Effector memory CD4-positive, alpha-beta T cell (primary cell): ENCODE measurements around the gene EPN2.
A peak's percentile ranks its signal among the peaks of the same experiment; 100 is the strongest.

Experiments used
- DNase-seq, 3 donors: peaks; one replicate each; pipeline ENCODE4 v3.0.0-alpha.2; 2020
- H3K27ac ChIP-seq: 2 replicates; pipeline ENCODE4 v1.7.0; 2013; ENCODE audit warnings: mild to moderate bottlenecking, low read length, moderate library complexity; ENCODE audit not compliant: insufficient read depth, poor library complexity, severe bottlenecking
- H3K27me3 ChIP-seq: replicated peaks from 2 replicates; pipeline ENCODE4 v1.7.0; 2013; ENCODE audit warnings: mild to moderate bottlenecking, low read length; ENCODE audit not compliant: insufficient read depth, control insufficient read depth, poor library complexity, severe bottlenecking
- H3K36me3 ChIP-seq: 2 replicates; pipeline ENCODE4 v1.7.0; 2013; ENCODE audit warnings: mild to moderate bottlenecking, low read length, moderate library complexity; ENCODE audit not compliant: control insufficient read depth, insufficient read depth
- H3K4me1 ChIP-seq: 2 replicates; pipeline ENCODE4 v1.7.0; 2013; ENCODE audit warnings: low read length, mild to moderate bottlenecking; ENCODE audit not compliant: control insufficient read depth, insufficient read depth, poor library complexity, severe bottlenecking
- H3K4me3 ChIP-seq: 2 replicates; pipeline ENCODE4 v1.7.0; 2013; ENCODE audit warnings: low read length, low read depth, mild to moderate bottlenecking; ENCODE audit not compliant: insufficient read depth, poor library complexity, severe bottlenecking
- H3K9me3 ChIP-seq: 2 replicates; pipeline ENCODE4 v1.7.0; 2013; ENCODE audit warnings: mild to moderate bottlenecking, low read length, moderate library complexity; ENCODE audit not compliant: control insufficient read depth

EPN2 gene

GRCh38 chr17:19301274-19301951 is 64.2 kb downstream of the EPN2 start:
- Histone ChIP-seq H3K27me3 (no peaks in the 10 kb centered on the region), H3K4me3 (no peak overlapping the region), H3K27ac (no peak overlapping the region), H3K36me3 (no peaks in the 10 kb centered on the region), H3K4me1 (peaks cover 12% of the 10 kb centered on the region), H3K9me3 (no peaks in the 10 kb centered on the region)
- DNase-seq, result no peak

DNA sequence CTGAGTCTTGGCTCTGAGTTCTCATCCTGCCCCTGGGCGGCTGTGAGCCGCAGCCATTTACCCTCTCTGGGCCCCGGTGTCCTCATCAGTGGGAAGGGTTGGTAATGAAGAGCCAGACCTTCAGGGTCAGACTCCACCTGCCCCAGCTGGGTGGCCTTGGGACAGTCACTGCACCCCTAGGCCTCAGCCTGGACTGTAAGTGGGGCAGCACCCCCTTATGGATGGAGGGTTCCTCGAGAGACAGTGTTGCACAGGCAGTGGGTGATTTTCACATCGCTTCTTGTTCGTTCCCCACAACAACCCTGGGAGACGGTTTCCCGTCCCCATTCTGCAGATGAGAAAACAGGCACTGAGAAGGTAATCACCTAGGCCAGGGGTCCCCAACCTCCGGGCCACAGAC is 64.8 kb downstream of the EPN2 start:
- no peak overlapping the region for H3K27ac ChIP-seq
- no peaks in the 10 kb centered on the region for H3K36me3 ChIP-seq
- no peak overlapping the region for H3K4me3 ChIP-seq
- peaks cover 18% of the 10 kb centered on the region for H3K4me1 ChIP-seq
- no peaks in the 10 kb centered on the region for H3K27me3 ChIP-seq
- no peak for DNase-seq
- H3K9me3 ChIP-seq, result no peaks in the 10 kb centered on the region

DNA sequence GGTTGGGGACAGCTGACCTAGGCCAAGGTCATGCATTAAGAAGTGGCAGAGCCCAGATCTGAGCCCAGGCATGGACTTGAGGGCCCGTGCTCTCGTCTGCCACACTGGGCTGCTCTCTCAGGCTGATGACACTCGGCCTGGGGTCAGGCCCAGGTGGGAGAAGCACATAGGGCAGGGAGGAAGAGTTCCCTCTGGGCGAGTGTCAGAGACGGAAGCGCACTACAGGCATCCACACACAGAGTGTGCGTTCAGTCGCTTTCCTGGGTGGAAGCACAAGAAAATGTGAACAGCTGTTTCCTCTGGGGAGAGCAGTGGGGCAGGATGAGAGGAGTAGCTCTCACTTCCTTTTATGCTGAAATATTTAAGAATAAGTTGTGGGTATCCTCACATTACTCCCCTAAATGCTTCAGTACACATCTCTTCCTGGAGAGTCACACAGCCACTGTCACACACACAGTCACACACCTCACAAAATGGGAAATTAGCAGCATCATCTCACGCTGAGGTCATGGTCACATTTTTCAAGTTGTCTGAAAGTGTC is 65.7 kb downstream of the EPN2 start:
- H3K4me3 ChIP-seq, result no peak overlapping the region
- peaks cover 18% of the 10 kb centered on the region for H3K4me1 ChIP-seq
- H3K27ac ChIP-seq, result no peak overlapping the region
- H3K27me3 ChIP-seq, result no peaks in the 10 kb centered on the region
- H3K9me3 ChIP-seq, result no peaks in the 10 kb centered on the region
- no peaks in the 10 kb centered on the region for H3K36me3 ChIP-seq
- DNase-seq, result no peak

GRCh38 chr17:19303367-19303776 is 66.2 kb downstream of the EPN2 start:
- no peak for DNase-seq
- H3K4me3 ChIP-seq, result no peak overlapping the region
- H3K4me1 ChIP-seq, result peaks cover 18% of the 10 kb centered on the region
- no peak overlapping the region for H3K27ac ChIP-seq
- no peaks in the 10 kb centered on the region for H3K9me3 ChIP-seq
- H3K27me3 ChIP-seq, result no peaks in the 10 kb centered on the region
- no peaks in the 10 kb centered on the region for H3K36me3 ChIP-seq

DNA sequence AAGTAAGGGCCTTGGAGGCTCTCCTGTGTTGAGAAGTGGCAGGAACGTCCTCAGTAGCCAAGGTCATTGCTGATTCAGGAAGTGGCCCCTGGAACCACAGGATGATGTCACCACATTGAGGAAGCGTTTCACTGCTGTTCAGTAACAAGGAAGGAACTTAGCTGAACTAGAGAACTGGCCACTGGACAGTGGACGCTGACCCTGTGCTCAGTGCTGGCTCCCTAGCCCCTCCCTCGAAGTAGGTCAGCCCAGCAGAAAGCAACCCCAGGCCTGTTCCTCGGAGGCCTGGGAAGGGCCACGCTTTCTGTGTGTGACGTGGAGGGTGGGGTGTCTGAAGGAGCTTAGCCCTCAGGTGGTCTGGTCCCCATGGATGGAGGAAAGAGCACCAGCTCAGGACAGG is 67.0 kb downstream of the EPN2 start:
- no peak for DNase-seq
- no peak overlapping the region for H3K27ac ChIP-seq
- no peaks in the 10 kb centered on the region for H3K9me3 ChIP-seq

DNA sequence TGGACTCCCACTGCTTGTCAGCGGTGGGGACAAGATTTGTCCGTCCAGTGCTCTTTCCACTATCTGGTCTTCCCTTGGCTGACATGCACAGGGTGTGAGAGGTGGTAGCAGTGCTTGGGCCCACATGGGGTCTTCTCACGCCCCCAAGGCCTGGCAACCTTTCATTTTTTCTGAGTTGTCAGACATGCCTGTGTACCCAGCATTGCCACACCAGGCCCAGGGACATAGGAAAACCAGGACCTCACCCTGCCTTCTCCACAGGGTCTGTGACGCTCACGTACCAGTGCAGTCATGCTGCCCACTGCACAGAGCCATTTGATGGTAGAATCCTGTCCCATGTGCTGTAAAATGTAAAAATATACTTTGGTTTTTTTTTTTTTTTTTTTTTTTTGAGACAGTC is 67.6 kb downstream of the EPN2 start:
- H3K9me3 ChIP-seq, result no peaks in the 10 kb centered on the region
- H3K27ac ChIP-seq, result no peak overlapping the region
- DNase-seq, result no peak
- no peaks in the 10 kb centered on the region for H3K36me3 ChIP-seq
- H3K4me1 ChIP-seq, result peaks cover 18% of the 10 kb centered on the region
- no peaks in the 10 kb centered on the region for H3K27me3 ChIP-seq
- H3K4me3 ChIP-seq, result no peak overlapping the region

More for the DNA sequence above, 67.0 kb downstream of the EPN2 start:
- Histone ChIP-seq H3K4me1 (peaks cover 18% of the 10 kb centered on the region), H3K27me3 (no peaks in the 10 kb centered on the region), H3K4me3 (no peak overlapping the region), H3K36me3 (no peaks in the 10 kb centered on the region)

GRCh38 chr17:19305256-19305655 is 68.1 kb downstream of the EPN2 start:
- no peaks in the 10 kb centered on the region for H3K36me3 ChIP-seq
- no peak overlapping the region for H3K4me3 ChIP-seq
- H3K9me3 ChIP-seq, result no peaks in the 10 kb centered on the region
- H3K4me1 ChIP-seq, result peaks cover 18% of the 10 kb centered on the region
- H3K27ac ChIP-seq, result no peak overlapping the region
- H3K27me3 ChIP-seq, result no peaks in the 10 kb centered on the region
- DNase-seq, result no peak

DNA sequence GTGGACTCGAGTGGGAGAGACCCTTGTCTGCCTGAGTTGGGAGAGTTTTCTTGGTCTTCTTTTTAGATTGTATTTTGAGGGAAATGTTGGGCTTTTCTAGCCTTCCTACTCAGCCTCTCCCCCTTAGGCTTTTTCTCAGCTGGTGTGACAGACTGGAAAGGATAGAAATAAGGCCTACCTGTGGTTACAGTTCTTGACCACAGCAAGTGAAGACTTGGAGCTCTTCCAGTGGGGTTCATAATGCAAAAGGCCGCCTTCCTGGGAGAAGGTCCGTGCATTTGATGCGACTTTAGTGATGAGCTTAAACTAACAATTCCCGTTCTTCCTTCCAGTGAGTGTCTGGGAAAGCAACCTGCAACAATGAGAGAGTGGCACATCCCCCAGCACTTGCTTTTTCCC is 68.6 kb downstream of the EPN2 start:
- Histone ChIP-seq H3K27ac (no peak overlapping the region), H3K4me3 (no peak overlapping the region), H3K9me3 (no peaks in the 10 kb centered on the region), H3K4me1 (peaks cover 18% of the 10 kb centered on the region), H3K36me3 (no peaks in the 10 kb centered on the region), H3K27me3 (no peaks in the 10 kb centered on the region)
- no peak for DNase-seq

DNA sequence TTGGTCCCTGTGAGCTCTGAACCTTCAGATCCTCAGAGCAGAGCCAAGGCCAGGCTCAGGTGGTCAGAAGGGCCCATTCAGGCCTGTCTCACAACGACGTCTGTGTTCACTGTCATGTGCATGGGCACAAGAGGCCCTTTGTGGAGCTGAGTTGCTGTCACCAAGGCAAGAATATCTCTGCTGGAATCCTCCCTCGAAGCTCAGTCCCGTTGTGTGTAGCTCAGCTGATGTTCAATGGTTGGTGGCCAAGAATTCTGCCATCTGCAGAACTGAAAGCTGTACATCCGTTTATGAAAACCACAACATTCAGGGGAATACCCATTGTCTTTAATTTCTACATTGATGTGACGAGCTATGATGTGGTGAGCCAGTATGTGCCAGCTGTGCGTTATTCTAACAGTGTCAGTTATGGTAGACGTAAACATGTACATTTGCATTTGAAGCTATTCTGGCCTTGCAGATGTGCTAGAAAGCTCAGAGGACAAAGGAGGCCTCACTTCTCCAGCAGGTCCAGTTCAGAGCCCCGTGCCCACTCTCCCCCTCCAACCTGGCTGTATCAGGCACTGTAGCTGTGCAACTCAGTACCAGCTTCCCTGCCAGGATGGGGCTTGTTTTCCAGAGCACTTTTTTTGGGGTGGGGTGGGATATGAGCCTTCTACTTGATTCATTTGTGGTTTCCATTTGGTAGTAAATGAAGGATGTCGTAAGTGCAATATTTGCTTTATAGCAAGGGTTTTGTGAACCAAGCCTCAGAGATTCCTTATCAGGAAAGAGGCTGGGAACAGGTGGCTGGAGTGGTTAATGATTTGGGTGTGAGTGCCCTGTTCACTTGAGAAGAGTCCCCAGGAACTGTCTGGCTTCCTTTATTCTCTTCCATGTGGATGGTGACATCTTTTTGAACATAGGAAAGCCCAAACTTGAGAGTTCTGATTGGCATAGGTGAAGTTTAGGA is 69.3 kb downstream of the EPN2 start:
- Histone ChIP-seq H3K4me1 (peaks cover 18% of the 10 kb centered on the region), H3K4me3 (no peak overlapping the region), H3K9me3 (no peaks in the 10 kb centered on the region), H3K27me3 (no peaks in the 10 kb centered on the region), H3K27ac (no peak overlapping the region), H3K36me3 (no peaks in the 10 kb centered on the region)
- peak in 2 of 3 donors; percentile 11 to 21 for DNase-seq

GRCh38 chr17:19307521-19307920 is 70.4 kb downstream of the EPN2 start:
- no peak for DNase-seq
- no peak overlapping the region for H3K4me3 ChIP-seq
- no peaks in the 10 kb centered on the region for H3K27me3 ChIP-seq
- no peaks in the 10 kb centered on the region for H3K9me3 ChIP-seq
- H3K36me3 ChIP-seq, result no peaks in the 10 kb centered on the region
- peaks cover 18% of the 10 kb centered on the region for H3K4me1 ChIP-seq
- H3K27ac ChIP-seq, result no peak overlapping the region
